CD4-positive, alpha-beta T cell treated with Interleukin-2 at 100 ng/mL for 4 hours (primary cell): ENCODE data around the gene SCN4A.
"Not testable (repeated sequence)": the region's sequence is repeated elsewhere in the genome, so short reads cannot be mapped to it uniquely, and the experiment has no call there.

Experiments
- DNase-seq: peaks from one replicate; pipeline ENCODE4 v3.0.0-alpha.2; 2020; ENCODE audit warnings: low spot score

Gene SCN4A

DNA sequence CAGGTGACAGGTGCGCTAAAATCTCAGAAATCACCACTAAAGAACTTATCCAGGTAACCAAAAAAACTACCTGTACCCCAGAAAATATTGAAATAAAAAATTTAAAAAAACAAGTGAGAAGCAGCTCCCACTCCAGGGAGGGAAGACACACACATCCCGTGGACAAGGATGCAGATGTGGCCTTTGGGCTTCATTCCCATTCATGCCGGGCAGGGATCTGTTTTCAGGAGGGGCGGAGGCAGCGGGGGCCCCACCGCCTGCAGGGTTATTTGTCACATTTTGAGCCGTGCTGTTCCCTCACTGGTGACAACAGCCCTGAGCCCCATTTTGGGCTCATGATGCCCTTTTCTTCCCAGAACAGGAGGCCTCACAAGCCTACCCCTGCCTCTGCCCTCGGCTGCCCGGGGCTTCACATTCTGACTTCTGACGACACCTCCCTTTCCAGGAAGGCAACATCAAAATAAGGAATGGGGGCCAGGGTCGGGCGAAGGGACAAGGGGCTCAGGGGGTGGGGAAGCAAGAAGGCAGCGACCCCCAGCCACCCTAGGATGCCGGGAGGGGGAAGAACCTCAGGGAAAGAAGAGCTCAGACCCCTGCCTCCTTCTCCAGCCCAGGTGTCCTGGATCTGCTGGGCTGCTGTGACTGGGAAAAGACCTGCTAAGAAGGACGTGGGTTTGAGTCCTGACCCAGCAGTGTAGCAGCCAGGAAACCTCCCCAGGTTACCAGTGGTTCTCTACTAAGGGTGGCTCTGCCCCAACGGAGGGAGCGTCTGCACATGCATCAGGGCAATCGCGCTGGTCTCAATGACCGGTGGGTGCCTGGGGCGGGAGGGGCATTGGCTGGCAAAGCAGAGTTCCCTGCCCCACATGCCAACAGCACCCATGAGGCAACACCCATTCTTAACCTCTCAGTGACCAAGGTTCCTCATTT, 38.3 kb downstream of the SCN4A start:
- DNase-seq = no peak

DNA sequence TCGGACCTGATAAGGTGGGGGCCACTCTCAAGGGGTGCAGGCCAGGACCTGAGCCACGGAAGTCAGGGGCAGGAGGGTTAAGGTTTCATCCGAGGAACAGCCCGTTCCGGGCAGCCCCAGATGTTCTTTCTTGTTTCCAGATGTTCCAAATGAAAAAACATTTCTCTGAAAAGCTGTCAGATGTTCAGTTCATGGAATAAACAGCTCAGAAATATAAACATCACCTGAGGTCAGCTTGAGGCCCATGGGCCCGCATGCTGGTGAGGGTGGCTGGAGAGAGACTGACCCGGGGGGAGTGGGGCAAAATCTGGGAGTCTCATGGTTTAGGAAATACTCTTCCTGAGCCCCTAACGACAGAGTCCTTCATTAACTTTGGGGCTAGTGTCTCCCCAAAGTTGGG, 39.1 kb downstream of the SCN4A start:
- no peak for DNase-seq

DNA sequence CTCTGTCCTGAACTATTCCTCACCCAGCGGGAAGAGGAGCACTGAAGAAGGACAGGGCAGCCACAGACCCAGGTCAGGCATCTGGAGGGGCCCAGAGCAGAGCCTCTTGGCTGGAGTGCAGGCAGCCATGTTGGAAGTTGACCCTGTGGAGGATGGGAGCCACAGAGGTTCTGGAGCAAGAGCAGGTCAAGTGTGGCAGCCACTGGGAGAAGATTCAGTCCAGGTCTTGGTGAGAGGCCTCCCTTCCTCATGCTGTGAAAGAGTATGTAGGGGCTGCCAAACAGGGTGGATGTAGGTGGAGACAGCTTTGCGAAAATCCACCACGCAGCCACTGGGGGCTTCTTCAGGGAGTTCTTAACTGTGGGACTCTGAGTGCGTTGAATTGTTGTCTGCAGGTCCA, 40.0 kb downstream of the SCN4A start:
- no peak for DNase-seq

DNA sequence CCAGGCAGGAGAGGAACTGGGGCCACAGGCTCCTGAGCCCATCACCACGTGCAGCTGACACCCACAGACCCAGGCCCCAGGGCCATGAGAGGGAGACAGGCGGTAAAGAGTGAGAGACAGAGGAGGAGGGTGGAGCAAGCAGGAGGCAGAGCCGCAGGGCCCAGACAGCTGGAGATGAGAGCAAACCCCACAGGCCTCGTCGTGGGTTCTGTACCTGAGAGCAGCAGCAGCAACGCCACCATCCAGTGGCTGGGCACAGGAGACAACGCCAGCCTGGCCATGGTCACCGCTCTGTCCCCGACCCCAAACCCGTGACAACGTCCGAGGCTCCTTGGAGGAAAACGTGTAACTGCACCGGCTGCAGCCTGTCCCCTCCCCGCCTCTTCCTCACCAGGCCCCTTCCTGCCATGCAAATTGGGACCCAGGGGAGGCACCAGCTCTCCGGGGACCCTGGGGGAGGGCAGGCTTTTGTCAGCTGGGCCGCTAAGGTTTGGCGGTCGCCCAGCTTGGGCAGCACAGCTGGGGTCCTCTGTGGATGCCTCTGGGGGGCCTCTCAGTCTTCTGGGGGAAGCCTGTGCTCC, 40.6 kb downstream of the SCN4A start, which contains the start of gene CD79B:
Gene CD79B, minus strand, starts transcription at position 351 of the 581 bp plus-strand sequence. Its CDS starts 70 bp downstream, at position 281.
- DNase-seq = peak; percentile 32

DNA sequence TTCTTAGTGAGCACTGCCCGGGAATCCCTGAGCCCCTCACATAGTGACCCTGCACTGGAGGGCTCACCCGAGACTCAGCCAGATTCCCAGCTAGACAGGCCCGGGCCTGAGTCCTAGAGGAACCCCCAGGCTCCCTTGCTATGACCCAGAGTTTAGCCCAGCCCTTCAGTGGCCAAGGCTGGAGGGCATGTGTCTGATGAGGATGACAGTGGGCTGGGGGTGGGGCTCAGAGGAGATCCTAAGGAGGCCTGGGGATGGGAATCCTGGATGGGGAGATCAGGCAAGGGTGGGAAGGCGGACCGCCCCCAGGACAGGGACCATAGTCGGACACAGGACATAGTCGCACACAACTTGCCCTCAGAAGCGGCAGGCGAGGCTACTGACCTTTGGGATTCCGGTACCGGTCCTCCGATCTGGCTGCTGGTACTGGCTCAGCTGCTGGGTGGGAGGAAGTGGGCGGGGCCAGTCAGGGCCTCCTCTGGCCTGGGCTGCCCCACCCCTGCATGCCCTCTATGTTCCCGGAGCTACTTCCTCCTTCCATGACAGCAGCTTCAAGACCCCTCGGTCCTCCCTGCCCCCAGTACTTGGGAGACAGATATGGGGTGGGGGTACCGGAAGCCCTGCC, 41.7 kb downstream of the SCN4A start:
- DNase-seq = peak; percentile 57

DNA sequence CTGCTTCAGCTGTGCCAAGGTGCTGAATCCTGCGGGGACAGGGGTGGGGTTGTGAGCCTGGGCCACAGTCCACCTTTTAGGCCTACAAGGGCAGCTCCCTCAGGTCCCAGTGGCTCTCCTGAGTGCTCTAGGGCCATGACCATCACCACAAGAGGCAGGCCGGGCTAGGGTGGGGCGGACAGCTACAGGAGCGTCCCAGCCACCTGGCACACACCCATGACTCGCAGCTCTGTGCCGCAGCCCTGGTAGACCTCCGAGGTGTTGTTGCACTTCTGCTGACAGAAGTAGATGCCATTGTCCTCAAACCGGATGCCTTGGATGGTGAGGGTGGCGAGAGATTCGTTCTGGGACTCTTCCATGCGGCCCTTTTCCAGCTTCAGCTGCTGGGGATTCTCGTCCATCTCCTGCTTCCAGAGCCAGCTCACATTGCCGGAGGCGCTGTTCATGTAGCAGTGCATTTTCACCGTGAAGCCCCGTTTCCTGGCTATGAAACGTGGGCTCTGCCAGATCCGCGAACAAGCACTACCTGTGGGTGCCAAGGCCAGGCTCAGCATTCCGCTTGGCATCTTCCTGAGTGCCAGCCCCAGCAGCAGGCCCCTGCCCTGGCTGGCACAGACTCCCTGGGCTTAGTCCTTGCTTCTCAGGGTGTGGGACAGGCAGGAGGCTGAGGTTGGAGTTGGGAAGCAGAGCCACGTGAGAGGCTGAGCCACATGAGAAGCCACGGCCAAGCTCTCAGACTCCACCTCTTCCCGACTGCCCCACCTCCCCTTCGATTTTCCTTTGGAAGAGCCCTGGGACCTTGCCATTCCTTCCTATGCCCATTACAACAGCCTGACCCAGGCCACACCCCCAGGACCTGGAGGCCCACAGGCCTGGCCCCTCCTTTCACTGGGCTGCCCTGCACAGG, 42.6 kb downstream of the SCN4A start:
- no peak for DNase-seq

DNA sequence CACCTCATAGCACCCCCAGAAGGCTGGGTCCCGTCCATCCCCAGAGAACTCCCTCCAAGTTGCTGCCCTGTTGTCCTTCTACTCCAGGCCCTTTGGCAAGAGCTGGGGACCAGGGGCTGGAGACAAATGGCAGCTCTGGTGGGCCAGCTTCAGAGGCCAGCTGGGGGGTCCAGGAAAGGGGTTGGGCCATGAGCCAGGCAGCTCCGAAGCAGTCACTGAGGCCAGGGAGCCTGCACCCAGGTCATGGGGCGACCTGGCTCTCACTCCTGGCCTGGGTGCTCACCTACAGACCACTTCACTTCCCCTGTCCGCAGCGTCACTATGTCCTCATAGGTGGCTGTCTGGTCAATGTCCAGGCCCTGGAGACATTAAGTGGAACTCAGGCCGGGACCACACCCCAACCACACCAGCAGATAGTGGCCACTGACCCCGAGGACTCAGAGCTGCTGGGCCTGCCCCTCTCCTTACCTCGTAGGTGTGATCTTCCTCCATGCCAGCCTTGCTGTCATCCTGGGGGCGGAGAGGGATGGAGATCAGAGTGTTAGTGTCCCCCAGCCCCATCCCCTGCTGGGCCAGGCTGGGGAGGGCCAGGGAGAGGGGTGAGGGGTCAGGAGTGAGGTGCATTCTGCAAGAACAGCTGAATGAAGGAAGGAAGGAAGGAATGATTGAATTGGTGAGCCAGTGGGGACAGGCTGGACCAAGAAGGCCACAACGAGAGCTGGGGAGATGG, 43.6 kb downstream of the SCN4A start:
- no peak for DNase-seq

DNA sequence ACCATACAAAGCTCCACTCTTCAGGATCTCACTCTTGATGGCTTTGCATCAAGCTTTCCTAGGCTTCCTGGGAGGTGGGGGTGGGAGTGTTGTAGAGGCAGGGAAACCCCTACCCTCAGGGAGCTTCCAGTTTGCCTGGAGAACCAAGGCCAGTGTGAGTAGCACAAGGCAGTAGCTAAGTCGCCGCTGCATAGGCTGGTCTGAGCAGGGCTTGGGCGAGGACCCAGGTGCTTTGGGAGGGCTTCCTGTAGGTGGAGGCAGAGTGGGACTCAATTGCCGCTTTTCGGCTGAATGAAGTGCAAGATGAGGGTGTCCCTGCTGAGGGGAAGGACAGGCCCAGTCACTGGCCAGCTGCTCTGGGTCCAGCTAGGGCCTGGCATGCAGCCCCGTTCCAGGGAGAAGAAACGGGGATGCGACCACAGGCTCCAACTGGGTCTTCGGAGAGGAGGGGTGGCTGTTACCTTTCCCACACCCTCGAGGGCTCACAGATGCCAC, 44.5 kb downstream of the SCN4A start:
- no peak for DNase-seq

DNA sequence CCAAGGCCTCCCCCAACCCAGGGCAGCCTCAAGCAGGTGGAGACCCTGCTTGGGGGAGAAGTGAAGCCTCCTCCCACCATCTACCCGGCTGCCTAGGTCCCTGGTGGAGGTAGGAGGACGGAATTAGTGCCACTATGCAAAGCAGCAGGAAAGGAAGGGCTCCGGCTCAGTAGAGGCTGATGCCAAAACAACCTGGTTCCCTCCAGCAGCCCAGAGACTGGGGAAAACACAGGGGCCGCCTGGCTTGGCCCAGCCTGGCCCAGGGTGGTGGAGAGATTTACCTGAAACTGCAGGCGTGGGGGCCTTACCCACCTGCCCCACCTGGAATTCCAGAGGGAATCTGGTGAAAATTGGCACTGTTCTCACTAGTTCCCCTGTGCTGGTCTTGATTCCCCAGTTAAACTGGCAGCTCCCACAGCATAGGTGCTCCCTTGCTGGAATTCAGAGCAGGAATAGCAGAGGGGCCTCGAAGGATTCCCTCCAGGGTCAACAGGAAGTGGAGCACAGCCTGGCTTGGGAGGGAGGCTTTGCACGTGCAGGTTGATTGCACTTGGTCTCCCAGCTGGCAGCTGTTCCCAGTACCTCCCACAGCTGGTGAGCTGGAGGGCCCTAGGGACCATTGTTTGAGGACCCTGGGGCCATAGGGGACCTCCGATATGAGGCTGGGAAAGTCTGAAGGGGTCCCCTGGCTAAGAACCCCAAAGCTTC, 45.1 kb downstream of the SCN4A start:
- DNase-seq = no peak

DNA sequence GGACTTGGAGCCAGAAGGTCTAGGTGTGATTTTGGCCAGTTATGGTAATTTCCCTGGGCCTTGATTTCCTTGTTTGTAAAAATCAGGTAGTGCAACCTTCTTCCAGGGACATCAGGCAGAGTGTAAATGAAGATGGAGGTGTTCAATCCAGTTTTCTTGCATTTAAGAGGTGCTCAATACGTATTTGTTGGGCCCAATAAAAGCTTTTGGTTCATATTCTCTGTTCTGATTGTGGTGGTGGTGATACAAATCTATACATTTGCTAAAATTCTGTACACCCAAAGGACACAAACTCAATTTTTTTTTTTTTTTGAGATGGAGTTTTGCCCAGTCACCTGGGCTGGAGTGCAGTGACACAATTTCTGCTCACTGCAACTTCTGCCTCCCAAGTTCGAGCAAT, 46.6 kb downstream of the SCN4A start:
- no peak for DNase-seq

DNA sequence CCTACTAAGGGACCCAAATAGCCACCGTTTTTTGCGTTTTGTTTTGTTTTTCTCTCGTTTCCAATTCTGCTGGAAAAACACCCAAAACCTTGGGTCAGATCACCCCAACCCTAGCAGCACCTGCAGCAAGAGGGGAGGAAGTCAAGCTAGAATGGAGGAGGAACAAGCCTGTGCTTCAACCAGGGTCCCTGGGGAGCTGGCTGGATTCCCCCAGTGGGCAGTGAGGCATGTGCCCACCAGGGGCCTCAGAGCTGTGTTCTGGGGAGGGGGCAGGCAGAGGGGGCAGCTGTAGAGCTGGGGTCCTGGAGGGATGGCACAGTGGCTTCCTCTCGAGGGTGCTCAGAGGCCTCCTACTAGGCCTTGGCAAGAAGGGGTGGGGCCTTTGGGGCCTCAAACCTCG, 47.1 kb downstream of the SCN4A start:
- DNase-seq = no peak

DNA sequence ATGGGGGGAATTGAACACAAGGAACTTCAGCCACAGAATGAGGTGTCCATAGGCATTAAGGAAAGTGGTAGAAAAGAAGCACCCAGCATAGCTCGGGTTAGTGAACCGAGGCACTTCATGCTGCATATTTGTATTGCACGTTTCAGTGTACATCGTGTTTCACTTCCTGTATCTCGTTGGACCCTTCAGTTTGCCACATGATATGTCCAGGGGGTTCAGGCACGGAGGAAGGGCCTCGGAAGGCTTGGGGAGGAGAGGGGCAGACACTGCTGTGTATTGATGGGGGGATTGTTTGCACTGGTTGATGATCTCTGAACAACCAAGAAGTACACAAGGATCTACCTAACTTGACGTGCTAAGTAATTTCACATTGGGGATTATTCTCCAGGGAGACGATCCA, 50.3 kb downstream of the SCN4A start:
- not testable (repeated sequence) for DNase-seq

DNA sequence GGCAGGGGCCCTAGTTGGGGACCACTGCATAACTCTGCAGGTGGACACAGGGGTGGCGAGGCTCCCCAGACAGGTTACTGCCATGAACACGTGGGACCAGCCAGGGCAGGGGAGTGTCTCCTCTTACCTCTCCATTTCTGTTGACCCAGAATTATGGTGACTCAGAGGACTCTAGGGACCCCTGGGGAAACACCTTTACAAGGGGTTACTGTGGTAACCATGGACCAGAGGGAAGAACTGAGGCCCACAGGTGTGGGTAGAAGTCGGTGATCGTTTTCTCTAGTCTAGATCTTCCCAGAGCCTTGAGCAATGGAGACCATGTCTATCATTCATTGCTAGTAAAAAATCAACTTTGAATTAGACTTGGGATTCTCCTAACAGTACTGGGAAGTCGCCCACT, 51.9 kb downstream of the SCN4A start:
- DNase-seq = not testable (repeated sequence)

DNA sequence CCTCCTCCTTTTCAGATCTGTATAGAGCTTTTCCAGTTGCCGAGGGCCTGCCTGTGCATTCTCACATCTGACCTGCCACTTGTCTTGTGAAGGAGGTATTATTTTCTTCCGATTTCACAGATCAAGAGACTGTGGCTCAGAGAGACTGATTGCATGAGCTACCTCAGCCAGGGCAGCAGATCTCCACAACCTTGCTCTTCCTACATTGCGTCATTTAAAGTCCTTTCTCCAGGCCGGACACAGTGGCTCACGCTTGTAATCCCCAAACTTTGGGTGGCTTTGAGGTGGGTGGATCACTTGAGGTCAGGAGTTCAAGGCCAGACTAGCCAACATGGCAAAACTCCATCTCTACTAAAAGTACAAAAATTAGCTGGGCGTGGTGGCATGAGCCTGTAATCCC, 52.7 kb downstream of the SCN4A start:
- not testable (repeated sequence) for DNase-seq

DNA sequence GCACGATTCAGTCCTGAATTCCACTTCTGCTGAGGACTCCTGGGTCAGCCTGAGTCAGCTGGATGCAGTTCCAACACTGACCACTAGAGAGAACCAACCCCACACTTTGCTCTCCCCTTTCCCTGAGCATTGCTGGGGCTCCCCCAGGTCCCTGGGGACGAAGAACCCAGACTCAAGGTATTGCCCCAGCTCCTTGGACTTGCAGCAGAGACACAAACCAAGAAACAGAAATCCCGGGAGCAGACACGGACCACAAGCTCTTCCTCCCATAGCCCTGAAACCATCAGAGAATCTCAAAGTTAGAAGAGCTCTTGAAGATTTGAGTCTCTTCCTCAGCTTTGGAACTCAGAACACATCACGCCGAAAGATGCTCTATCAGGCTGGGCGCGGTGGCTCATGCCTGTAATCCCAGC, 53.4 kb downstream of the SCN4A start:
- peak; percentile 85 for DNase-seq

DNA sequence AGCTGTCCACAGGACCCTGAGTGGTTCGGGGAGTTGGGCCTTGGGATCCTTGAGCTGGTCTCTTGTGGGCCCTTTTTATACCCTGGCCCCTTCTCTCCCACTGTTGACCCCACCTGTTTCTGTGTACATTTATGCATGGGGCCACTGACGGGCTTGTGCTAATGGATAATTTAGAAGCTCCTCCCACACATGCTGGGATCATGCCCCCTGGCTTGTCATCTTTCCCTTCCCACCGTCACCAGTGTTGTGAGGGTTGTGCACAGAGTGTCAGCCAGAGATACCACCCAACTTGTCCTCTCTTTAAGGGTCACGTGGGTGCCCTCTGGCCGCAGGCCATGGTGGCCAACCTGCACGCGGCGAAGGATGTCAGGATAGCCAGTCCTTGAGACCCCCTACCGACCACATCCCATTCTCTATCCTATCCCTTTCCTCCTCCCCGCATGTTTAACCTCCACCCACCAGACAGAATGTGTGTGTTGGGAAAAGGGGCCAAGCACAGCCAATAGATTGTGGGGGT, 53.9 kb downstream of the SCN4A start, which contains the start of gene GH1:
Gene GH1, minus strand, starts transcription at position 51 of the 517 bp plus-strand sequence. CDS start 63 bp downstream, outside the sequence.
- not testable (repeated sequence) for DNase-seq

DNA sequence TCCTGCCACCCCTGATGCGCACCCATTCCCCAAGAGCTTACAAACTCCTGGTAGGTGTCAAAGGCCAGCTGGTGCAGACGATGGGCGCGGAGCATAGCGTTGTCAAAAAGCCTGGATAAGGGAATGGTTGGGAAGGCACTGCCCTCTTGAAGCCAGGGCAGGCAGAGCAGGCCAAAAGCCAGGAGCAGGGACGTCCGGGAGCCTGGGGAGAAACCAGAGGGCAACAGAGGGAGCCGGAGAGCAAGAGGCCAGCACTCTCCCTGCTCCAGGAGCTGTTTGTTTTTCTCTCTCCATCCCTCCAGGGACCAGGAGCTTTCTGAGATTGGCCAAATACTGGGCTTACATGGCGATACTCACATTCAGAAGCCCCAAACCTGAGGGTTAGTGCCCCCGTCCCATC, 54.4 kb downstream of the SCN4A start:
- no peak for DNase-seq

DNA sequence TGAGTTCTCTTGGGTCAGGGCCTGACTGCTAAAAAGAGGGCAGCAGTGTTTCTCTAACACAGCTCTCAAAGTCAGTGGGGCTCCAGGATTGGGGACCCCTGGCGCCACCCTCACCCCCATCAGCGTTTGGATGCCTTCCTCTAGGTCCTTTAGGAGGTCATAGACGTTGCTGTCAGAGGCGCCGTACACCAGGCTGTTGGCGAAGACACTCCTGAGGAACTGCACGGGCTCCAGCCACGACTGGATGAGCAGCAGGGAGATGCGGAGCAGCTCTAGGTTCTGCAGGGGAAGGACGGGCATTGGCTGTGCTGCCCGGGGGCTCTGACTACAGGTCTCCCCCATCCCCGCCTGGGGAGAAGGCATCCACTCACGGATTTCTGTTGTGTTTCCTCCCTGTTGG, 55.1 kb downstream of the SCN4A start:
- no peak for DNase-seq

DNA sequence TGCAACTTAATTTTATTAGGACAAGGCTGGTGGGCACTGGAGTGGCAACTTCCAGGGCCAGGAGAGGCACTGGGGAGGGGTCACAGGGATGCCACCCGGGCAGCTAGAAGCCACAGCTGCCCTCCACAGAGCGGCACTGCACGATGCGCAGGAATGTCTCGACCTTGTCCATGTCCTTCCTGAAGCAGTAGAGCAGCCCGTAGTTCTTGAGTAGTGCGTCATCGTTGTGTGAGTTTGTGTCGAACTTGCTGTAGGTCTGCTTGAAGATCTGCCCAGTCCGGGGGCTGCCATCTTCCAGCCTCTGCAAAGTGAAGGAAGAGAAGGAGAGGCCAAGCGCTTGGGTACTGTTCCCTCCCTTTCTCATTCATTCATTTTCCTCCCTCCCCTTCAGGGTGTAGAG, 55.5 kb downstream of the SCN4A start:
- DNase-seq = not testable (repeated sequence)
